ENCODE data around the gene SLC6A19. TPM values are rescaled to one million over a fixed set of nuclear protein-coding genes. Genes with fewer than 3 reads are reported as not detected.

Gene SLC6A19
- total RNA-seq, 2 donors from 2014 or later: 0.09 to 0.15 TPM

- Histone ChIP-seq H3K27ac (ENCODE audit: low read depth, low read length) (no peak overlapping the region), H3K4me1 (ENCODE audit: control insufficient read depth, insufficient read depth, low read length) (no peaks in the 10 kb centered on the region), H3K9me3 (ENCODE audit: control insufficient read depth, low read length) (no peaks in the 10 kb centered on the region), H3K4me3 (ENCODE audit: low read length) (no peak overlapping the region), H3K9ac (ENCODE audit: extremely low read depth, low read length, poor library complexity, severe bottlenecking) (no peak overlapping the region), H3K36me3 (ENCODE audit: control insufficient read depth, insufficient read depth, low read length) (no peaks in the 10 kb centered on the region), H3K27me3 (ENCODE audit: control insufficient read depth, insufficient read depth, low read length, poor library complexity, severe bottlenecking) (no peaks in the 10 kb centered on the region)
- Mint-ChIP-seq H3K27me3 (ENCODE audit: insufficient read depth) (no peaks in the 10 kb centered on the region), H3K27ac (no peak overlapping the region), H3K36me3 (ENCODE audit: low read depth) (no peaks in the 10 kb centered on the region), H3K4me3 (no peak overlapping the region), H3K4me1 (no peaks in the 10 kb centered on the region), H3K9me3 (no peaks in the 10 kb centered on the region)
- TF ChIP-seq CTCF (conservative IDR thresholded peaks at IDR 0.05): no peak
- WGBS, 2 experiments (ENCODE audit: insufficient coverage in 1 of 2, insufficient read length in 1 of 2): 95% methylated on average over 21 to 23 of the region's 23 CpGs
- no peak for DNase-seq
Observed at GRCh38 chr5:1259806-1260480, 58.5 kb downstream of the SLC6A19 start.

- no peaks in the 10 kb centered on the region for H3K36me3 Mint-ChIP-seq (ENCODE audit: low read depth)
- H3K27me3 Mint-ChIP-seq (ENCODE audit: insufficient read depth): no peaks in the 10 kb centered on the region
- TF ChIP-seq CTCF (conservative IDR thresholded peaks at IDR 0.05): no peak
- DNase-seq: no peak
- Histone ChIP-seq H3K4me3 (ENCODE audit: low read length) (no peak overlapping the region), H3K36me3 (ENCODE audit: control insufficient read depth, insufficient read depth, low read length) (no peaks in the 10 kb centered on the region), H3K4me1 (ENCODE audit: control insufficient read depth, insufficient read depth, low read length) (no peaks in the 10 kb centered on the region), H3K9ac (ENCODE audit: extremely low read depth, low read length, poor library complexity, severe bottlenecking) (no peak overlapping the region), H3K27ac (ENCODE audit: low read depth, low read length) (no peak overlapping the region), H3K9me3 (ENCODE audit: control insufficient read depth, low read length) (no peaks in the 10 kb centered on the region), H3K27me3 (ENCODE audit: control insufficient read depth, insufficient read depth, low read length, poor library complexity, severe bottlenecking) (no peaks in the 10 kb centered on the region)
- WGBS, 2 experiments (ENCODE audit: insufficient coverage in 1 of 2, insufficient read length in 1 of 2): 92 to 98% methylated on average over 6 to 10 of the region's 10 CpGs
- H3K4me3 Mint-ChIP-seq: no peak overlapping the region
- no peaks in the 10 kb centered on the region for H3K9me3 Mint-ChIP-seq
- H3K27ac Mint-ChIP-seq: no peak overlapping the region
- H3K4me1 Mint-ChIP-seq: no peaks in the 10 kb centered on the region
Observed at GRCh38 chr5:1261643-1262042, 60.2 kb downstream of the SLC6A19 start.

- H3K9me3 Mint-ChIP-seq: no peaks in the 10 kb centered on the region
- no peak overlapping the region for H3K9ac ChIP-seq (ENCODE audit: extremely low read depth, low read length, poor library complexity, severe bottlenecking)
- H3K27ac Mint-ChIP-seq: no peak overlapping the region
- H3K4me3 ChIP-seq (ENCODE audit: low read length): no peak overlapping the region
- H3K4me1 ChIP-seq (ENCODE audit: control insufficient read depth, insufficient read depth, low read length): no peaks in the 10 kb centered on the region
- DNase-seq: no peak
- H3K4me1 Mint-ChIP-seq: no peaks in the 10 kb centered on the region
- WGBS, 2 experiments (ENCODE audit: insufficient coverage in 1 of 2, insufficient read length in 1 of 2): 82% methylated on average over 1 of the region's 1 CpG; no CpG with 5 or more reads in 1 of the 2 experiments
- no peaks in the 10 kb centered on the region for H3K27me3 Mint-ChIP-seq (ENCODE audit: insufficient read depth)
- H3K9me3 ChIP-seq (ENCODE audit: control insufficient read depth, low read length): no peaks in the 10 kb centered on the region
- H3K27me3 ChIP-seq (ENCODE audit: control insufficient read depth, insufficient read depth, low read length, poor library complexity, severe bottlenecking): no peaks in the 10 kb centered on the region
- no peak overlapping the region for H3K27ac ChIP-seq (ENCODE audit: low read depth, low read length)
- no peaks in the 10 kb centered on the region for H3K36me3 Mint-ChIP-seq (ENCODE audit: low read depth)
- TF ChIP-seq CTCF (conservative IDR thresholded peaks at IDR 0.05): no peak
- H3K36me3 ChIP-seq (ENCODE audit: control insufficient read depth, insufficient read depth, low read length): no peaks in the 10 kb centered on the region
- no peak overlapping the region for H3K4me3 Mint-ChIP-seq
Observed at GRCh38 chr5:1262381-1262780, 61.0 kb downstream of the SLC6A19 start.

Data from endodermal cell (in vitro differentiated cells).